GM12878 (cell line): Measurements from ENCODE around the gene BCCIP. TPM values are rescaled to one million over a fixed set of nuclear protein-coding genes. Genes with fewer than 3 reads are reported as not detected.

ENCODE experiments used
- ATAC-seq: fragments of 200-7000 bp; cut with Tn5 transposase; 3 replicates; pipeline ENCODE4 v1.9.1; 2020; ENCODE audit warnings: mild to moderate bottlenecking, moderate library complexity
- BruUV-seq: library from RNA; stranded (reverse); fragments of 400-500 nt; replicated peaks from 2 replicates; lab custom pipeline; 2021; lab: Mats Ljungman, UMichigan
- CTCF ChIA-PET: fragments of 300-600 bp; sonication (Branson Sonifier 250); formaldehyde crosslinking; extraction: SDS; loops from one replicate; lab custom pipeline; 2021; ENCODE audit warnings: inconsistent platforms; lab: Yijun Ruan, JAX
- POLR2A ChIA-PET: fragments of 350-600 bp; formaldehyde crosslinking; extraction: SDS; loops from one replicate; lab custom pipeline; 2021; ENCODE audit warnings: inconsistent platforms; lab: Charles Lee
- RAD21 ChIA-PET: fragments of 300-600 bp; sonication (Branson Sonifier 250); formaldehyde crosslinking; loops from one replicate; lab custom pipeline; 2023; ENCODE audit warnings: antibody characterized with exemption; ENCODE audit not compliant: unreplicated experiment; lab: Charles Lee
- SMC1A ChIA-PET: fragments of 300-600 bp; sonication (Branson Sonifier 250); formaldehyde crosslinking; loops from one replicate; lab custom pipeline; 2023; ENCODE audit not compliant: unreplicated experiment, uncharacterized antibody; lab: Charles Lee
- DNase-seq: peaks from one replicate; pipeline ENCODE4 v3.0.0-alpha.2; 2011; ENCODE audit warnings: low read depth, low spot score
- FAIRE-seq: peaks from 3 replicates; lab custom pipeline; 2011; peaks lifted over from hg19 to GRCh38; lab: Jason Lieb, UNC
- H2AFZ ChIP-seq: 2 replicates; pipeline ENCODE4 v1.6.0; 2011; ENCODE audit warnings: low read depth, low read length, control low read depth; ENCODE audit not compliant: control insufficient read depth
- H3K27ac ChIP-seq: 2 replicates; pipeline ENCODE4 v1.5.1; 2011; ENCODE audit warnings: control low read depth; ENCODE audit not compliant: control insufficient read depth, insufficient read depth
- H3K27me3 ChIP-seq, 2 experiments: replicated peaks in 1 of 2; 2 replicates each; pipeline versions ENCODE4 v1.6.0 to v1.6.1; 2011; ENCODE audit warnings: low read length in 1 of 2; ENCODE audit not compliant: control insufficient read depth in 2 of 2, insufficient read depth in 2 of 2
- H3K36me3 ChIP-seq, 2 experiments: 2 replicates each; pipeline ENCODE4 v1.5.1; 2011; ENCODE audit warnings: low read length in 1 of 2; ENCODE audit not compliant: control insufficient read depth in 2 of 2, insufficient read depth in 2 of 2
- H3K4me1 ChIP-seq: 2 replicates; pipeline ENCODE4 v1.6.1; 2011; ENCODE audit warnings: mild to moderate bottlenecking, low read length, moderate library complexity, mixed read lengths; ENCODE audit not compliant: control insufficient read depth, insufficient read depth
- H3K4me2 ChIP-seq: 2 replicates; pipeline ENCODE4 v1.6.0; 2011; ENCODE audit warnings: control low read depth; ENCODE audit not compliant: control insufficient read depth, insufficient read depth
- H3K4me3 ChIP-seq: fragments of 200-600 bp; sonication (generic); 2 replicates; pipeline ENCODE4 v1.5.1; 2016
- H3K79me2 ChIP-seq: 2 replicates; pipeline ENCODE4 v1.6.0; 2011; ENCODE audit warnings: low read length; ENCODE audit not compliant: control insufficient read depth, insufficient read depth
- H3K9ac ChIP-seq: 2 replicates; pipeline ENCODE4 v1.8.0; 2011; ENCODE audit warnings: low read length, control low read depth, mixed read lengths; ENCODE audit not compliant: control insufficient read depth, insufficient read depth
- H3K9me3 ChIP-seq: replicated peaks from 3 replicates; pipeline ENCODE4 v1.5.1; 2011; ENCODE audit warnings: mild to moderate bottlenecking, low read length; ENCODE audit not compliant: control insufficient read depth, insufficient read depth
- H4K20me1 ChIP-seq: 2 replicates; pipeline ENCODE4 v1.6.0; 2011; ENCODE audit not compliant: control insufficient read depth, insufficient read depth
- BRCA1 ChIP-seq: IDR thresholded peaks from 2 replicates; pipeline ENCODE4 v1.6.1; 2011; ENCODE audit warnings: low read depth, low read length, improper control_type of control experiment
- CEBPB ChIP-seq, 2 experiments: fragments of 150-350 bp in 1 of 2; IDR thresholded peaks; 2 replicates each; pipeline ENCODE4 v1.6.1; 2012 to 2014; ENCODE audit warnings: low read depth in 2 of 2, low read length in 2 of 2, borderline replicate concordance in 1 of 2, inconsistent platforms in 1 of 2
- ETV6 ChIP-seq, 2 experiments: fragments of 450-650 bp in 1 of 2; IDR thresholded peaks in 1 of 2; conservative IDR thresholded peaks in 1 of 2; 2 replicates each; pipeline ENCODE4 v1.6.1; 2014; ENCODE audit warnings: antibody characterized with exemption in 1 of 2, borderline replicate concordance in 1 of 2, low read depth in 1 of 2, mild to moderate bottlenecking in 1 of 2, moderate library complexity in 1 of 2
- IRF4 ChIP-seq: IDR thresholded peaks from 2 replicates; pipeline ENCODE4 v1.6.1; 2011; ENCODE audit warnings: low read depth, low read length
- KDM1A ChIP-seq: fragments of 200-600 bp; sonication (generic); IDR thresholded peaks from 2 replicates; pipeline ENCODE4 v1.6.1; 2016; ENCODE audit warnings: borderline replicate concordance
- NR2C1 ChIP-seq: fragments of 450-650 bp; IDR thresholded peaks from 2 replicates; pipeline ENCODE4 v1.6.1; 2017; ENCODE audit warnings: antibody characterized with exemption, mild to moderate bottlenecking, moderate library complexity
- RAD51 ChIP-seq: fragments of 450-650 bp; IDR thresholded peaks from 2 replicates; pipeline ENCODE4 v1.6.1; 2016; ENCODE audit warnings: moderate library complexity, mild to moderate bottlenecking, inconsistent platforms
- SUZ12 ChIP-seq: fragments of 200-600 bp; sonication (generic); IDR thresholded peaks from one replicate; pipeline ENCODE4 v1.6.1; 2018; ENCODE audit warnings: antibody characterized with exemption, mild to moderate bottlenecking; ENCODE audit not compliant: unreplicated experiment
- TCF3 ChIP-seq: IDR thresholded peaks from 2 replicates; pipeline ENCODE4 v1.6.1; 2012; ENCODE audit warnings: low read depth, mild to moderate bottlenecking, low read length, borderline replicate concordance; ENCODE audit not compliant: insufficient read depth
- YY1 ChIP-seq: IDR thresholded peaks from 2 replicates; pipeline ENCODE4 v1.6.1; 2011; ENCODE audit warnings: low read depth, mild to moderate bottlenecking, low read length
- WGBS: methylation state at CpG from one replicate; pipeline ENCODE4 v1.1.6; 2016; ENCODE audit warnings: low lambda C conversion rate; ENCODE audit not compliant: insufficient replicate concordance, insufficient coverage; ENCODE audit errors: missing lambda C conversion rate; 5-methylcytosine and 5-hydroxymethylcytosine counted together
- in situ Hi-C: fragments of 300-500 bp; cut with MboI; formaldehyde crosslinking; loops from 9 replicates; pipeline ENCODE4 v1.14.3; 2018; ENCODE audit warnings: mixed read lengths
- intact Hi-C: fragments of 100-400 bp; cut with micrococcal nuclease; formaldehyde crosslinking; loops from one replicate; pipeline ENCODE4 v1.14.2; 2022; ENCODE audit not compliant: unreplicated experiment
- polyA plus RNA-seq, 11 experiments: library from polyadenylated mRNA; depleted of rRNA in 4 of 11; unstranded in 6 of 11; stranded (reverse) in 5 of 11; fragments of >200 nt; fragmentation: Nextera tagmentation in 4 of 11; fragmentation: Illumina TruSeq in 1 of 11; extraction: Ambion mirVana in 4 of 11; extraction: Trizol in 1 of 11; gene quantifications; 1 replicate in 1 of 11; 2 replicates in 10 of 11; pipeline versions ENCODE4 v1.2.1 to v1.2.3, GENCODE V29; 2011 to 2016; ENCODE audit warnings: inconsistent platforms in 2 of 11, missing spikeins in 2 of 11, low read depth in 1 of 11
- total RNA-seq, 4 experiments: library from RNA; depleted of rRNA in 3 of 4; stranded (reverse); fragments of >200 nt in 3 of 4; fragmentation: Illumina TruSeq in 1 of 4; extraction: Trizol in 1 of 4; gene quantifications; 2 replicates each; pipeline versions ENCODE4 v1.2.1 to v1.2.3, GENCODE V29; 2013 to 2021

BCCIP gene
- total and polyA plus RNA-seq, 10 of the 15 experiments (the other 5 are each of a cell fraction or from before 2014, with no cell fraction given) = 61.2 to 225 (median 127) TPM

GRCh38 chr10:125827133-125827532 is 3.8 kb downstream of the BCCIP start (continued):
- no peak for TF ChIP-seq TCF3
- TF ChIP-seq IRF4 = no peak
- TF ChIP-seq SUZ12 = no peak

DNA sequence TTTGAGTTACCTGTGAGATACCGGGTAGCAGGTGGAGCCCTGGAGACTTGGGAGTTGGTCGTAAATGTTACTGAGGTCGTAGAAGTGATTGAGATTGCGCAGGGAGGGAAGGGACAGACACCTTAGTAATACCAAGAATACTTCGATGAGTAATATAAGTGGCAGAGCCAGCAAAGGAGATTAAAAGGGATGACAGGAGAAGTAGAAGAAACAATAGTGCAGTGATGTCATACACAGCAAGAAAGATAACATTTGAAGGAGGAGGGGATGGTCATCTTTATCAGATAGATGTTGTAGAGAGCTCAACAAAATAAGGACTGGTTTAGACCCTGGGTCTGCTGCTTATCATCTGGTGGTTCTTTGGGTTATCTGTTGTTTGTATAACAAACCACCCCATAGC is 5.0 kb downstream of the BCCIP start:
- ChIA-PET RAD21 (no interaction called here), POLR2A (interaction anchor here (0.6 kb wide), 2 partner anchors 99 to 1783 kb away, joined by 3 to 4 read pairs; no protein-coding TSS in a partner anchor), CTCF (interaction anchor here (1.4 to 1.6 kb wide), 2 partner anchors 12 to 40 kb away, joined by 3 to 4 read pairs; no protein-coding TSS in a partner anchor), SMC1A (interaction anchor here (0.9 kb wide), 1 partner anchor 15 kb away, joined by 3 read pairs; no protein-coding TSS in a partner anchor)
- TF ChIP-seq YY1 (no peak), NR2C1 (no peak), BRCA1 (no peak), ETV6 (conservative IDR thresholded peaks at IDR 0.05 in 1 of 2, IDR thresholded peaks at IDR 0.05 in 1 of 2; ENCODE audit: borderline replicate concordance in 1 of 2, low read depth in 1 of 2) (no peak), IRF4 (no peak), RAD51 (no peak), CEBPB (IDR thresholded peaks at IDR 0.05; ENCODE audit: borderline replicate concordance in 1 of 2, low read depth in 2 of 2, low read length in 2 of 2) (no peak), KDM1A (no peak)
- Histone ChIP-seq H3K4me1 (0 out of 2 replicates have a peak, but pooled peaks cover 3% of the 10 kb centered on the region), H3K4me2 (no peak overlapping the region), H3K9ac (no peak overlapping the region), H3K79me2 (peaks cover 35% of the 10 kb centered on the region), H3K36me3 (peaks cover 5 to 24% of the 10 kb centered on the region in 2 experiments), H2AFZ (no peak overlapping the region), H3K4me3 (no peak overlapping the region), H3K27ac (no peak overlapping the region), H3K9me3 (no peaks in the 10 kb centered on the region), H3K27me3 (no peaks in the 10 kb centered on the region), H4K20me1 (no peaks in the 10 kb centered on the region)
- no peak for FAIRE-seq
- intact Hi-C loops = no loop called here
- BruUV-seq = no TSS peak
- in situ Hi-C loops = no loop called here
- no peak for DNase-seq
- WGBS = 33% methylated on average over 5 of the region's 5 CpGs
- ATAC-seq = no peak
